Measurements from ENCODE around the gene TEF. TPM values are rescaled to one million over a fixed set of nuclear protein-coding genes. Genes with fewer than 3 reads are reported as not detected.

Gene TEF
- total RNA-seq, 1 experiment from 2014 or later = 19.4 TPM

GRCh38 chr22:41368543-41369423 lies 13.0 kb upstream of the TEF start:
- Histone ChIP-seq H2AFZ (no peak overlapping the region), H3F3A (ENCODE audit: insufficient read depth, low read depth) (peaks cover 9% of the 10 kb centered on the region; the same call in 1 of the 2 replicates), H4K20me1 (ENCODE audit: insufficient read depth) (no peaks in the 10 kb centered on the region), H3K4me3 (no peak overlapping the region), H3K4me1 (replicated peaks; ENCODE audit: insufficient read depth) (peaks cover 16% of the 10 kb centered on the region), H3K36me3 (ENCODE audit: low read depth) (no peaks in the 10 kb centered on the region), H3K27me3 (ENCODE audit: insufficient read depth, low read depth) (no peaks in the 10 kb centered on the region), H3K27ac (no peak overlapping the region), H3K9me3 (ENCODE audit: insufficient read depth, low read depth) (no peaks in the 10 kb centered on the region), H3K9me2 (ENCODE audit: insufficient read depth) (no peaks in the 10 kb centered on the region), H3K79me2 (ENCODE audit: low read depth) (no peaks in the 10 kb centered on the region), H3K4me2 (no peak overlapping the region)
- BruUV-seq (replicated peaks) = no TSS peak
- DNase-seq = no peak
- TF ChIP-seq EZH2 (IDR thresholded peaks at IDR 0.05; ENCODE audit: low read depth) (no peak), CTCF (conservative IDR thresholded peaks at IDR 0.05) (no peak)
- intact Hi-C loops (cut with micrococcal nuclease; ENCODE audit: unreplicated experiment) = loop anchor here (5.0 kb wide), 1 partner anchor 81 kb away; the partner anchor contains the start of gene RANGAP1
- ChIA-PET CTCF (no interaction called here), POLR2A (ENCODE audit: unreplicated experiment) (no interaction called here)

GRCh38 chr22:41369424-41369745 lies 12.4 kb upstream of the TEF start:
- Histone ChIP-seq H3K27ac (no peak overlapping the region), H3K4me3 (no peak overlapping the region), H3K79me2 (ENCODE audit: low read depth) (no peaks in the 10 kb centered on the region), H3K27me3 (ENCODE audit: insufficient read depth, low read depth) (no peaks in the 10 kb centered on the region), H4K20me1 (ENCODE audit: insufficient read depth) (no peaks in the 10 kb centered on the region), H3K4me2 (no peak overlapping the region), H2AFZ (no peak overlapping the region), H3F3A (ENCODE audit: insufficient read depth, low read depth) (peaks cover 9% of the 10 kb centered on the region; the same call in 1 of the 2 replicates), H3K9me2 (ENCODE audit: insufficient read depth) (no peaks in the 10 kb centered on the region), H3K4me1 (replicated peaks; ENCODE audit: insufficient read depth) (peaks cover 16% of the 10 kb centered on the region), H3K9me3 (ENCODE audit: insufficient read depth, low read depth) (no peaks in the 10 kb centered on the region), H3K36me3 (ENCODE audit: low read depth) (no peaks in the 10 kb centered on the region)
- ChIA-PET CTCF (no interaction called here), POLR2A (ENCODE audit: unreplicated experiment) (no interaction called here)
- no peak for DNase-seq
- TF ChIP-seq CTCF (conservative IDR thresholded peaks at IDR 0.05) (no peak), EZH2 (IDR thresholded peaks at IDR 0.05; ENCODE audit: low read depth) (no peak)
- intact Hi-C loops (cut with micrococcal nuclease; ENCODE audit: unreplicated experiment) = loop anchor here (5.0 kb wide), 1 partner anchor 82 kb away; the partner anchor contains the start of gene RANGAP1
- no TSS peak for BruUV-seq (replicated peaks)

- Histone ChIP-seq H3K27me3 (ENCODE audit: insufficient read depth, low read depth) (no peaks in the 10 kb centered on the region), H3K9me3 (ENCODE audit: insufficient read depth, low read depth) (no peaks in the 10 kb centered on the region), H3K27ac (no peak overlapping the region), H3K79me2 (ENCODE audit: low read depth) (no peaks in the 10 kb centered on the region), H3K9me2 (ENCODE audit: insufficient read depth) (no peaks in the 10 kb centered on the region), H3F3A (ENCODE audit: insufficient read depth, low read depth) (peaks cover 9% of the 10 kb centered on the region; the same call in 1 of the 2 replicates), H3K4me3 (no peak overlapping the region), H2AFZ (no peak overlapping the region), H4K20me1 (ENCODE audit: insufficient read depth) (no peaks in the 10 kb centered on the region), H3K4me1 (replicated peaks; ENCODE audit: insufficient read depth) (peaks cover 16% of the 10 kb centered on the region), H3K4me2 (no peak overlapping the region), H3K36me3 (ENCODE audit: low read depth) (no peaks in the 10 kb centered on the region)
- intact Hi-C loops (cut with micrococcal nuclease; ENCODE audit: unreplicated experiment) = loop anchor here (5.0 kb wide), 1 partner anchor 83 kb away; the partner anchor contains the start of gene RANGAP1
- POLR2A ChIA-PET (ENCODE audit: unreplicated experiment) = no interaction called here
- no peak for DNase-seq
- no TSS peak for BruUV-seq (replicated peaks)
- CTCF ChIA-PET = no interaction called here
- no peak for TF ChIP-seq CTCF (conservative IDR thresholded peaks at IDR 0.05)
- TF ChIP-seq EZH2 (IDR thresholded peaks at IDR 0.05; ENCODE audit: low read depth) = no peak
These were observed 11.9 kb upstream of the TEF start for GRCh38 chr22:41369837-41370236.
